ENCODE measurements around the gene CCDC158.
"Not testable (repeated sequence)": the region's sequence is repeated elsewhere in the genome, so short reads cannot be mapped to it uniquely, and the experiment has no call there.

The CCDC158 gene

GRCh38 chr4:76430519-76431388 lies 9.8 kb upstream of the CCDC158 start:
- peak in 2 of 51 donors; percentile 4 to 27 for DNase-seq

DNA sequence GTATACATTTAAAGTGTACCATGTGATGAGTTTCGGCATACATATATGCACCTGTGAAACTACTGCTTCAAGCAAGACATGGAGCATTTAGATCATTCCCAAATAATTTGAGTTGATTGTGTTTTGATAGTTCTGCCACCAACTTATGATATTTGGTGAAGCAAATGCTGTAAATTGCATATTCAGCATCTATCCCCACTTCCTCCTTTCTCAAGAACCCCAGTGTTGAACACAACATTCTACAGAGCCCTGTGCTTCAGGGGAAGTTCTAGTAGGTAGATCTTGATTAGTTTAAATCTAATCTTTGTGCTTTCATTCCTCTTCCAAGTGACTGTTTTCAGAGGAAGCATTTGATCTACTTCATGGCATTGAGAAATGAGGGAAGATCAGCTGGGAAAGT lies 8.7 kb upstream of the CCDC158 start:
- no peak for DNase-seq

DNA sequence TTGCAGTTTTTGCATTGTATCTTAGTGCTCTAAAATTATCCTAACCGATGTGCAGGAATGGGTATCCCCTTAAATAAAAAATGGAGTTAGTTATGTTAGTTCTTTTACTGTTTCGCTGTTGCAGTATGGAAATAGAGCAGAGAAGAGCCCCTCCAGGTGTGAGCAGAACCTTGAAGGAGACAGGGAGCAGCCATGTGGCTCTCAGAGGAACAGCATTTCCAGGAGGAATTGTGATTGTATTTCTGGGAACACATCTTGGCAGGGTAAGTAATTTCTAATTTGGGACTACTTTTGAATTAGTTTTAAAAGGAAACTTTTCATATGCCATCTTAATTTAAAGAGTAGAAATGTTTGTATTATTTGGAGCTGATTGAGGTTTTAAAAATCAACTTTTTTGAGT lies 5.3 kb upstream of the CCDC158 start:
- no peak for DNase-seq

DNA sequence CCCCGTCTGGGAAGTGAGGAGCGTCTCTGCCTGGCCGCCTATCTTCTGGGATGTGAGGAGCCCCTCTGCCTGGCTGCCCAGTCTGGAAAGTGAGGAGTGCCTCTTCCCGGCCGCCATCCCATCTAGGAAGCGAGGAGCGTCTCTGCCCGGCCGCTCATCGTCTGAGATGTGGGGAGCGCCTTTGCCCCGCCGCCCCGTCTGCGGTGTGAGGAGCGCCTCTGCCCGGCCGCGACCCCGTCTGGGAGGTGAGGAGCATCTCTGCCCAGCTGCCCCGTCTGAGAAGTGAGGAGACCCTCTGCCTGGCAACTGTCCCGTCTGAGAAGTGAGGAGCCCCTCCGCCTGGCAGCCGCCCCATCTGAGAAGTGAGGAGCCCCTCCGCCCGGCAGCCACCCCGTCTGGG lies 2.2 kb upstream of the CCDC158 start:
- DNase-seq: not testable (repeated sequence)

DNA sequence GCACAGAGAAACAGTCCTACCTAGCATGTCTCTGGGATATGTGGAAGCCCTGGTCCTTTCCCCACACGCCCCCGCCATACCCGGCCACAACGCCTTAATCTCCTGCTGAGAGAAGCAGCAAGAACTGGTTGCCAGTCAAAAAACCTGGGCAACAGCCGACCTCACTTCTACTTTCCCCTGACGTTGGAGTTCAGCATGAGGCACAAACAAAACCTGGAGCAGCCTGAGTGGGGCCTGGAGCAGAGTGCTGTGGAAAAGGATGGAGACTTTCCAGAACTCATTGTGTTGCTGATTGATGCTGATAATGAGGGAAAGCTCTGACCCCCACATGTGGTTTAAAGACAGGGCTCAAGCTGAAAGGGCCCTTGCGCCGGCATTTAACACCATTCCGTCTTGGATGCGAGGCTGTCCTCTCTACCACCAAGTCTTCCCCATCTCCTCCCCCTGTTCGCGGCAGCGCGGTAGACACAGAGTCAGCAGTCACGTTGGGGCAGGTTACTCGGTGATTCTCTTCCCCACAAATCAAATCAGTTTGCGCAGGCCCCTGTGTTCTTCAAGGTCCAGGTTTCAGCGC lies 666 bp downstream of the CCDC158 start:
- peak in 1 of 51 donors; percentile 3 for DNase-seq

- no peak for DNase-seq
Measured at GRCh38 chr4:76410636-76411035, 10.3 kb downstream of the CCDC158 start.

DNA sequence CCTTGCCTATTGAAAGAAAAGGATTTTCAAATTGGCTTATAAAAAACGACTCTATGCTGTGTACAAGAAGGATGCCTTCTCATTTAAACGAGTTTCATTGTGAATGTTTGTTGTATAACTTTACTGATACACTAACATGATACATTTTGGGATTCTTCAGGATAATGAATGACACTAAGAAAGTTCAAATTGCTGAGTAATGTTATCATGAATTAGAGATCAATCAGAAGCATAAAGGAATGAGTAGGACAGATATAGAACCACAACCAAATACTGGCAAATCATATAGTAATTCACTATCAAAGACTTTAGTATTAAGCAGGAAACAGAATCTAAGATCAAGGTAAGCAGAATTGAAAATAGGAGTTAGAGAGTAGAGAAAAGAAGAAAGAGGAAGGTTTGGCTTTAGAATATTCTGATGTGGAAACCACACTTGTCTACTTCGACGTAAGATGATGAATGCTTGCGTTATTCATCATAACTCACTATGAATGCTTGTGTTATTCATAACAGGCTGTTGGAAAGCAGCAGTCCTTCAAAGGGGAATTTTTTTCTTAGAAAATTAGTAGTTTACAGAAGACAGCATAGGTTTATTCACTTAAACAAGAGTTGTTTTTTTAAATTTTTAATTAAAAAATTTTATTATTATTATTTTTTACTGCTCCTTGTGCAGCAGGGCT lies 13.4 kb downstream of the CCDC158 start:
- DNase-seq: no peak

DNA sequence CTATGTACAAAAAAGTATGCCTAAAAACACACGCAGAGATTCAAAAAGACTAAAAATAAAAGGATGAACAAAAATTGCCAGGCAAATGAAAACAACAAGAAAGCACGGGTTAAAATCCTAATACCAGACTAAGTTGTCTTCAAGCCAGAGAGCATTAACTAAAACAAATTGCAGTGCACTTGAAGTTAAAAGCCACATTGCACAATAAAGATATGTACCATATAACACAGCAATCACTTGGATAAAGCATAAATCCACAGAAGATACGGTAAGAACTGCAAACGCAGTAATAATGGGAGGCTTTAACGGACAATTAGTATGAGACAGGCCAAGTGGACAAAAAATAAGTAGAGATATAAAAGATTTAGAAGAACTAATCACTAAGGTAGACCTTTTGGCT lies 14.9 kb downstream of the CCDC158 start:
- DNase-seq: no peak

GRCh38 chr4:76401654-76402053 lies 19.3 kb downstream of the CCDC158 start:
- DNase-seq: no peak

- DNase-seq: no peak
Measured at GRCh38 chr4:76388160-76388908, 32.6 kb downstream of the CCDC158 start.

DNA sequence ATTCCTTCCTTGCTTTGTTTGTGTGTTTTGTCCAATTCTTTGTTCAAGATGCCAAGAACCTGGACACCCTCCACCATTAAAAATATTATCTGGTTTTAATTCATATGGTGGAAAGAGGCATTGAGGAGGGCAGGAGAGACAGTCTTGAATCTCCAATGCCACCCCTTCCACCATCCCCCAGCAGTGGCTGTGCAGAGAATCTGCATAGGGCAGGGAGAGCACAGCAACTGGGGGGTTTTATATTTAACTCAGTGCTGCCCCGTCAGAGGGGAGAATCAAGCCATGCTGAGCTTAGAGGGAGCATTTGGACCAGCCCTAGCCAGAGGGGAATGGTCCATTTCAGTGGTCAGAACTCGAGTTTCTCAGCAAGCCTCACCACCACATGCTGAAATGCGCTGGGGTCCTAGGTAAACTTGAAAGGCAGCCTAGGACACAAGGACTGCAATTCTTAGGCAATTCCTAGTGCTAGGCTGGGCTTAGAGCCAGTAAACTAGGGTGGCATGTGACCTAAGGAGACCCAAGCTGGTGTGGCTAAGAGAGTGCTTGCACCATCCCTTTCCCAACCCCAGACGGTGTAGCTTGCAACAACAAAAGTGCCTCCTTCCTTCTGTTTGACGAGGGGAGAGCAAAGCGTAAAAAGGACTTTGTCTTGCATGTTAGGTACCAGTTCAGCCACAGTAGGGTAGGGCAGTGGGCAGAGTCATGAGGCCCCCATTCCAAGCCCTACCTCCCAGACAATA lies 34.2 kb downstream of the CCDC158 start:
- DNase-seq: no peak

GRCh38 chr4:76385974-76386373 lies 35.0 kb downstream of the CCDC158 start:
- DNase-seq: no peak

GRCh38 chr4:76384052-76384451 lies 36.9 kb downstream of the CCDC158 start:
- no peak for DNase-seq

GRCh38 chr4:76383001-76383400 lies 37.9 kb downstream of the CCDC158 start:
- no peak for DNase-seq

- no peak for DNase-seq
Measured at GRCh38 chr4:76381986-76382385, 39.0 kb downstream of the CCDC158 start.

DNA sequence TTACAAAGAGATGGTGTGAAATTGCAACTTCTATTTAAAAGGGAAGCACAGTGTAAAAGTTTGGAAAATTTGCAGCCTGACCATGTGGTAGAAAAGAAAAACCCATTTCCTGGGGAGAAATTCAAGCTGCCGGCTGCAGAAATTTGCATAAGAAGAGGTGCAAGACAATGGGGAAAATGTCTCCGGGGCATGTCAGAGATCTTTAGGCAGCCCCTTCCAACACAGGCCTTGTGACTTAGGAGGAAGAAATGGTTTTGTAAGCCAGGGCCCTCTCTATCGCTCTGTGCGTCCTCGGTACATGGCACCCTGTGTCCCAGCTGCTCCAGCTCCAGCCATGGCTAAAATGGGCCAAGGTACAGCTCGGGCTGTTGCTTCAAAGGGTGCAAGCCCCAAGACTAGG lies 40.4 kb downstream of the CCDC158 start:
- no peak for DNase-seq

DNA sequence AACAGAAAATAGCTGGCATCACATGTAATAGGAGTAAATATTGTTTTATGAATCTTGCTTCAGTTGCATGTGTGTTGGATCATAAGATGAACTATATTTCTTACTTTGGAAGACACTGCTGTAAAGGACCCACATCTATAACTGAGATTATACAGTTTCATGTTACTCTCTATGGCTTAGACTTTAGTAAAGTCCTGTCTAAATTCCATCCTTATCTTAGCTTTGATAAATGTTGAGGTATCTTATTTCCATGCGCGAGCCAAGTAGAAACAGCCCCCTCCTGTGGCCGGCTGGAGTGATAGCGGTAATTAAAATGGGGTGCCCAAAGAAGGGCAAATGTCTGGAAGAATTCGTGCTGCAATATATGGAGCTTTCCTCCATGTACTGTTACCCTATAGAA lies 43.0 kb downstream of the CCDC158 start:
- DNase-seq: no peak

- no peak for DNase-seq
Measured at GRCh38 chr4:76377481-76377901, 43.5 kb downstream of the CCDC158 start.

- DNase-seq: no peak
Measured at GRCh38 chr4:76376534-76376933, 44.4 kb downstream of the CCDC158 start.

DNA sequence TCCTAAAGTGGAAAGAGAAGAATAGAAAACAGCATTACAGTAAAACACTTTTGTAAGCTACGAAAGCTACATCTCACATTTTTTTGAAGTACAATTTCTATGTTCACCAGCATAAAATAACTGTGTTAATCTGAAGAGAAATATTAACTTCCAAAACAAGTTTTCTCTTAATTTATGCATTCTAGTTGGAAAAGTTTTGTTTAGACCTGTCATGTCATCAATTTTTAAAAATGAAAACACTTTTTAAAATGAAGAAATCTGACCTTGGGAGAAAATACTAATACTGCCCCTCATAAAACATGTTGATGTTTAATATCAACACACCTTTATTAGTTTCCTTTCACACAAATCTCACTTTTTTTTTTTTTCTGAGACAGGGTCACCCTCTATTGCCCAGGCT lies 45.2 kb downstream of the CCDC158 start:
- DNase-seq: no peak

DNA sequence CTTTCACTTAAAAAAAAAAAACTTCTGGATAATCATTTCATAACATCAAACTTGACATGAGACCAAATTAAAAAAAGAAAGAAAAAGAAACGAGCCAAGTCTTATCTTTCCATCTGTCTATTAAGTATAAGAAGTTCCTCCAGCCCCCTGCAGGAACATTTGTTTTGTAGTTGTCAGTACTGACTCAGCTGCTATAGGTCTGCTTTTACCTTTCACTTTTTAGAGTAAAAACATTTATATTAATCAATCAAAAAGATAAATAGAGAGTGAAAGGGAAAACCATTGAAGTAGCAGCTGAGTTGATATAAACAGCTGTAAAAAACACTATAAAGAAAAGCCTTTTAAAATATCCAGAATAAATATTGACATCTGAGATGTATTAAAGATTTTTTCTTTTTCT lies 46.1 kb downstream of the CCDC158 start:
- DNase-seq: no peak

Measured in hypothalamus (tissue), 51 donors.